ENCODE data around the gene HSD17B12. TPM values are rescaled to one million over a fixed set of nuclear protein-coding genes. Genes with fewer than 3 reads are reported as not detected.

Gene HSD17B12
- polyA plus RNA-seq, 3 donors = 13.3 to 35.5 (median 30.4) TPM

DNA sequence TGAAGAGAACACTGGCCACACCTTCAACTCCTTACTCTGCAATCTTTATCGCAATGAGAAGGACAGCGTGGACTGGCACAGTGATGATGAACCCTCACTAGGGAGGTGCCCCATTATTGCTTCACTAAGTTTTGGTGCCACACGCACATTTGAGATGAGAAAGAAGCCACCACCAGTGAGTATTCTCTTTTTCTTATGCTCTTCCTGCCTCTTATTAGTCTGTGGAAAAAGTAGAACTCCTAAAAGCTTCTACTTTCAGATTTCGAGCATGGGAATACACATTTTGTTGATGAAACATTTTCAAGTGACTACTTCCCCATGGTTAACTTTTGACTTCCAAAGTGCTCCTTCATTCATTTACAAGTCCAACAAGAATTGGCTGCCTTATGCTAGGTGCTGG lies 221.0 kb downstream of the HSD17B12 start:
- Histone ChIP-seq H3K79me2 (ENCODE audit: insufficient read depth, low read length) (no peaks in the 10 kb centered on the region), H3K4me3 (replicated peaks in 1 of 3; ENCODE audit: low read depth in 2 of 3, low read length in 3 of 3) (no peak overlapping the region), H2AFZ (ENCODE audit: insufficient read depth, low read depth, low read length, poor library complexity, severe bottlenecking) (no peak overlapping the region), H3K36me3 (replicated peaks in 1 of 2; ENCODE audit: control insufficient read depth in 1 of 2, insufficient read depth in 2 of 2, low read length in 2 of 2) (peaks cover 55 to 92% of the 10 kb centered on the region in 2 donors), H4K20me1 (ENCODE audit: insufficient read depth, low read length) (no peaks in the 10 kb centered on the region), H3K4me1 (ENCODE audit: control insufficient read depth in 1 of 2, insufficient read depth in 2 of 2, low read length in 2 of 2) (no peaks in the 10 kb centered on the region), H3K27me3 (ENCODE audit: control insufficient read depth in 2 of 2, insufficient read depth in 2 of 2, low read length in 2 of 2) (no peaks in the 10 kb centered on the region), H3K27ac (ENCODE audit: low read depth in 1 of 2, low read length in 2 of 2) (no peak overlapping the region), H3K4me2 (replicated peaks; ENCODE audit: extremely low read depth, low read length, poor library complexity, severe bottlenecking) (no peak overlapping the region), H3K9ac (ENCODE audit: insufficient read depth, low read length, poor library complexity, severe bottlenecking) (no peak overlapping the region), H3K9me3 (replicated peaks in 1 of 2; ENCODE audit: control insufficient read depth in 1 of 2, insufficient read depth in 1 of 2, low read length in 2 of 2) (no peaks in the 10 kb centered on the region)
- Mint-ChIP-seq H3K9me3 (peaks cover 0 to 2% (median 0%) of the 10 kb centered on the region in 7 donors), H3K27me3 (ENCODE audit: low read depth in 3 of 3) (peaks cover 0 to 2% (median 0%) of the 10 kb centered on the region in 3 donors), H3K4me3 (no peak overlapping the region), H3K36me3 (peaks cover 66 to 72% of the 10 kb centered on the region in 2 donors), H3K4me1 (peaks cover 2% of the 10 kb centered on the region), H3K27ac (no peak overlapping the region)
- no peak for DNase-seq
- WGBS (ENCODE audit: insufficient coverage) = 100% methylated on average over 1 of the region's 4 CpGs
- no peak for TF ChIP-seq CTCF (IDR thresholded peaks at IDR 0.05)
- intact Hi-C loops (cut with micrococcal nuclease) = no loop called here

DNA sequence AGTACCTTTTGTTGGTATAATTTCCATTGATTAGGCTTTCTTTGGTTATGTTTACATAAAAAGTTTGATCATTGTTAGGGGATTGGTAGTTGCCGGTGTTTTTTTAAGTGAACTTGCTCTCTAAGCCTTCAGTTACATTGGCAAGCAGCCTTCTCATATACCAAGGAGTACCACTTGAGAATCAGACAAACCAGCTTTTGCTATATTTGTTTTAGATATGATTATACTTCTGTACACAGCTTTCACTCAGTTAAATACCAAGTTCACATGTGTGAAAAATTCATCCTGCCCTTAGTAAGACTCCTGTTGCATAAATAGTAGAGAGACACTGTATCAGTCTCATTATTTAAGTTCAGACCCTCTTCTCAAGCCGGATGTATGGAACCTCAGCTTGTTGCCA lies 222.5 kb downstream of the HSD17B12 start:
- Histone ChIP-seq H3K4me3 (replicated peaks in 1 of 3; ENCODE audit: low read depth in 2 of 3, low read length in 3 of 3) (no peak overlapping the region), H4K20me1 (ENCODE audit: insufficient read depth, low read length) (no peaks in the 10 kb centered on the region), H3K4me2 (replicated peaks; ENCODE audit: extremely low read depth, low read length, poor library complexity, severe bottlenecking) (no peak overlapping the region), H3K27ac (ENCODE audit: low read depth in 1 of 2, low read length in 2 of 2) (no peak overlapping the region), H3K79me2 (ENCODE audit: insufficient read depth, low read length) (no peaks in the 10 kb centered on the region), H3K4me1 (ENCODE audit: control insufficient read depth in 1 of 2, insufficient read depth in 2 of 2, low read length in 2 of 2) (no peaks in the 10 kb centered on the region), H3K36me3 (replicated peaks in 1 of 2; ENCODE audit: control insufficient read depth in 1 of 2, insufficient read depth in 2 of 2, low read length in 2 of 2) (peaks cover 44 to 91% of the 10 kb centered on the region in 2 donors), H3K27me3 (ENCODE audit: control insufficient read depth in 2 of 2, insufficient read depth in 2 of 2, low read length in 2 of 2) (no peaks in the 10 kb centered on the region), H3K9ac (ENCODE audit: insufficient read depth, low read length, poor library complexity, severe bottlenecking) (no peak overlapping the region), H2AFZ (ENCODE audit: insufficient read depth, low read depth, low read length, poor library complexity, severe bottlenecking) (no peak overlapping the region), H3K9me3 (replicated peaks in 1 of 2; ENCODE audit: control insufficient read depth in 1 of 2, insufficient read depth in 1 of 2, low read length in 2 of 2) (no peaks in the 10 kb centered on the region)
- DNase-seq = no peak
- peaks cover 0 to 2% (median 0%) of the 10 kb centered on the region in 7 donors for H3K9me3 Mint-ChIP-seq
- H3K27ac Mint-ChIP-seq = peak overlapping the region in 1 of 7 donors; percentile 4
- peaks cover 0 to 2% (median 0%) of the 10 kb centered on the region in 3 donors for H3K27me3 Mint-ChIP-seq (ENCODE audit: low read depth in 3 of 3)
- peaks cover 65 to 68% of the 10 kb centered on the region in 2 donors for H3K36me3 Mint-ChIP-seq
- TF ChIP-seq CTCF (IDR thresholded peaks at IDR 0.05) = no peak
- intact Hi-C loops (cut with micrococcal nuclease) = no loop called here
- no CpG with 5 or more reads among the region's 2 CpGs for WGBS (ENCODE audit: insufficient coverage)
- H3K4me3 Mint-ChIP-seq = no peak overlapping the region
- peaks cover 2% of the 10 kb centered on the region for H3K4me1 Mint-ChIP-seq
